GM12864 (cell line): ENCODE results near the gene MFSD11.
"Not testable (repeated sequence)": the region's sequence is repeated elsewhere in the genome, so short reads cannot be mapped to it uniquely, and the experiment has no call there.

Experiments used
- DNase-seq: peaks from one replicate; pipeline ENCODE4 v3.0.0-alpha.2; 2011; ENCODE audit warnings: low read depth
- H3K4me3 ChIP-seq: 2 replicates; pipeline ENCODE4 v1.5.1; 2011; ENCODE audit warnings: mild to moderate bottlenecking, low read depth, low read length, control low read depth
- TF ChIP-seq, protein P1 (sequence below): IDR thresholded peaks from 2 replicates; pipeline ENCODE4 v1.5.1; 2011; ENCODE audit warnings: low read depth, mild to moderate bottlenecking, moderate library complexity, low read length, control low read depth, inconsistent platforms; ENCODE audit errors: missing control alignments

Gene MFSD11

DNA sequence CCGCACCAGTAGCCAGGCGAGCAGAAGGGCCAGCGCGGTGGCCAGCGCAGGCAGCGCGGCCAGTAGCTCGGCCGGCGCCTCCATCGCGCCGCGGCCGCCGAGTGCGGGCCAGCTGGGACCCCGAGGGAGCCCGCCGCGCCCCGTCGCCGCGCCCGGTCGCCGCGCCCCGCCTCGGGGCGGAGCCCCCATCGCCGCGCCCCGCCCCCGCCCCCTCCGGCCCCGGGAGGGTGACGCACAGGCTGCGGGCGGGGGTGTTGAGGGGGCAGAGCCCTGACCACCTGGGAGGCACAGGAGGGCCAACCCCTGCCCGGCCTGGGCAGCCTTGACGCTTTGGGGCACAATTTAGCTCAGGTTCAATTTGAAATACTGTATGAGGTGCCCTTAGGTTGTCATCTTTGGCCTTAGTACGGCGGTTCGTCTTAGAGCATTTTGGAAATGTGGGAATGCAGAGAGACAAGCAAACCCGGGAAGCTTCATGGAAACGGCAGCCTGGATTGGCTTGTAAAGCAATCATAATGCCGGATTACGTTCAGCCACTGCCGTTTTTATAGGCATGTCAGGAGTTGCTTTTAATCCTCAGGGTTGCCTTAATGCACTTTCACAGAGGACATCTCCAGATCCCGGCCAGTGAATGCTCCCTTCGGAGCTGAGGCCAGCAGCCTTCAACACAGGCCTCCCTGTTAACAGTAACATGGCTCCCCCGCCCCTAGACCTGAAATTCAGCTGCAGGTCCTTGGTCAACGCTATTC, 26.9 kb upstream of the MFSD11 start, which contains the start of gene MXRA7:
Gene MXRA7, minus strand, starts transcription at position 103 of the 749 bp plus-strand sequence. Its CDS starts 19 bp downstream, at position 84.
- DNase-seq = no peak
- TF ChIP-seq, protein P1, sequence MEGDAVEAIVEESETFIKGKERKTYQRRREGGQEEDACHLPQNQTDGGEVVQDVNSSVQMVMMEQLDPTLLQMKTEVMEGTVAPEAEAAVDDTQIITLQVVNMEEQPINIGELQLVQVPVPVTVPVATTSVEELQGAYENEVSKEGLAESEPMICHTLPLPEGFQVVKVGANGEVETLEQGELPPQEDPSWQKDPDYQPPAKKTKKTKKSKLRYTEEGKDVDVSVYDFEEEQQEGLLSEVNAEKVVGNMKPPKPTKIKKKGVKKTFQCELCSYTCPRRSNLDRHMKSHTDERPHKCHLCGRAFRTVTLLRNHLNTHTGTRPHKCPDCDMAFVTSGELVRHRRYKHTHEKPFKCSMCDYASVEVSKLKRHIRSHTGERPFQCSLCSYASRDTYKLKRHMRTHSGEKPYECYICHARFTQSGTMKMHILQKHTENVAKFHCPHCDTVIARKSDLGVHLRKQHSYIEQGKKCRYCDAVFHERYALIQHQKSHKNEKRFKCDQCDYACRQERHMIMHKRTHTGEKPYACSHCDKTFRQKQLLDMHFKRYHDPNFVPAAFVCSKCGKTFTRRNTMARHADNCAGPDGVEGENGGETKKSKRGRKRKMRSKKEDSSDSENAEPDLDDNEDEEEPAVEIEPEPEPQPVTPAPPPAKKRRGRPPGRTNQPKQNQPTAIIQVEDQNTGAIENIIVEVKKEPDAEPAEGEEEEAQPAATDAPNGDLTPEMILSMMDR = no peak

DNA sequence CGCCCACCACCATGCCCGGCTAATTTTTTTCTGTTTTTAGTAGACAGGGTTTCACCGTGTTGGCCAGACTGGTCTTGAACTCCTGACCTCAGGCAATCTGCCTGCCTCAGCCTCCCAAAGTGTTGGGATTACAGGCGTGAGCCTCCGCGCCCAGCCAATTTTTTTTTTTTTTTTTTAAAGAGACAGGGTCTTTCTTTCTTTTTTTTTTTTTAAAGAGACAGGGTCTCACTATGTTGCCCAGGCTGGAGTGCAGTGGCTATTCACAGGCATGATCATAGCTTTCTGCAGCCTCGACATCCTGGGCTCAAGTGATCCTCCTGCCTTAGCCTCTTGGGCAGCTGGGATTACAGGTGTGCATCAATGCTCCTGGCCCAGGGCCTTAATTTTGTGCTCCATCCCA, 25.6 kb upstream of the MFSD11 start:
- not testable (repeated sequence) for DNase-seq, H3K4me3 ChIP-seq

More for the DNA sequence above, 26.9 kb upstream of the MFSD11 start, which contains the start of gene MXRA7:
- peak within 1 kb of the TSS; percentile 21 for H3K4me3 ChIP-seq

DNA sequence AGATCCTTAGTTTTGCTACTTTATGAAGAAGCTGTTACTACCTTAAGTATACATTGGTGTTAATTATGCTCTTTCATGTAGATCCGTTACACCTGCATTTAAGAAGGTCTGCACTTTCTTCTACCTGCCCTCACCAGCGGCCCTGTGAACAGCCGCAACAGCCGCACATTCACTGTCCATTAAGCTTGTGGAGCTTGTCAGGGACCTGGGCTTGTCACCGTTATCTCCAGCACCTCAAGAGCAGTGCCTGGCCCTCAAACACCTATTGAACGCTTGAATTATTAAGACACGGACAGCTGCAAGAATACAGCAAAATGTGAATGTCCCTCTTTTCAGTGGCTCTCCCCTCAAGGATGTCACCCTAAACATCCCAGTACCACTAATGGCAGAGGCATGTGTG, 24.2 kb upstream of the MFSD11 start:
- DNase-seq = no peak
- no peak overlapping the region for H3K4me3 ChIP-seq
- TF ChIP-seq, protein P1 = no peak

DNA sequence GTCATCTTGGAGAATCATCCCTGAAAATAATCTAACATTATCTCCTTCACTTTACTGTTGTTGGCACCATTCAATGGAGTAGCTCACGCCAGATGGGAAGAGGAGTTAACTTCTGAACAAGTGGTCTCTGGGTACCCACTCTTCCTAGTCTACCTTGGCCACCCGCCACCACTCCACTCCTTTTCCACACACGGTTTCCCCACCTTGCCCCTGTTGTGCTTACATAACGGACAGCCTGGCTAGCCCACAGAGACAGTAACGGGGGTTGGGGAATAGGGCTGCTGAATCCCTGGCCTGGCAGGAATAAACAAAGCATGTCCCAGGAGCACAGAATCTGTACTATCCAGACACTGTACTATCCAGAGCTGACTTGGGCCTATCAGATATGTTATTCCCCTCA, 23.6 kb upstream of the MFSD11 start:
- TF ChIP-seq, protein P1 = no peak
- no peak for DNase-seq
- no peak overlapping the region for H3K4me3 ChIP-seq

DNA sequence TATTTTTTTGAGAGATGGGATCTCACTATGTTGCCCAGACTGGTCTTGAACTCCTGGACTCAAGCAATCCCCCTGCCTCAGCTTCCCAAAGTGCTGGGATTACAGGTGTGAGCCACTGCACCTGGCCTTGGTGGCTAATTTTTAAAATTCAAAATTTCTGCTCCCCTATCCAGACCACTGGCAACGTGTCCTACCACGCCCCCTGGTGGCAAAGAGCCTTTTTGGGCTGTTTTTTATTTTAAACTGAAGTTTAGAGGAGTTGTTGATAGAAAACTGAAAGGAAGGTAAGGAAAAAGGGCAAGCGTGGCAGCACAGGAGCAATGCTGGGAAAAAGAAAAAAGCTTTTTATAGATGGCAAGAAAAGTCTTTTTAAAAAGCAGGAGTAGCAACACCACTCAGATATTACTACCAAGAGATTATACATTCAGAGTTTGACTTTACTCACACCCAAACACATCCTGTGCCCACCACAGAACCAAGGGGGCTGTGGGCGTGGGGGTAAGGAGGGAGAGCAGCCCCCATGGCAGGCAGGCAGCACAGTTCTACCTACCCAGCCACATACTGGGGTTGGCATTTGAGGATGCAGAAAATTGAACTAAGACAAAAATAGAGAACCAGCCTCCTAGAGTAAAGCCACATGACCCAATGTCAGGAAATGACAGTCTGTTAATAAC, 23.0 kb upstream of the MFSD11 start:
- DNase-seq = no peak
- TF ChIP-seq, protein P1 = peak; percentile 67
- no peak overlapping the region for H3K4me3 ChIP-seq

DNA sequence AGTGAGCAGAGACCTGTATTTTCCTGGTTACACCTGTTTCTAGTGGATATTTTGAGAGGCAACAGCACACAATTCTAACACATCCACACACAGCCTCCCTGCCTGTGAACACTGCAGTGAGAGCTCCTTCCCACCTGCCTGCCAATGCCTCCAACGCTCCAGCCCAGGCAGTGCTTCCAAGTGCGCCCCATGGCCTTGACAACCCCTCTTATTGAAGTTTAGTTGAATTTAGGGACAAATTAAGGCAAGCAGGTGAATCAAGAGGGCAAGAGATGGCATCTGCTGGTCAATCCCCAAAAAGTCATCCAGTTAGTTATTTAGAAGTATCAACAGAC, 22.5 kb upstream of the MFSD11 start:
- no peak overlapping the region for H3K4me3 ChIP-seq
- DNase-seq = no peak
- TF ChIP-seq, protein P1 = no peak

DNA sequence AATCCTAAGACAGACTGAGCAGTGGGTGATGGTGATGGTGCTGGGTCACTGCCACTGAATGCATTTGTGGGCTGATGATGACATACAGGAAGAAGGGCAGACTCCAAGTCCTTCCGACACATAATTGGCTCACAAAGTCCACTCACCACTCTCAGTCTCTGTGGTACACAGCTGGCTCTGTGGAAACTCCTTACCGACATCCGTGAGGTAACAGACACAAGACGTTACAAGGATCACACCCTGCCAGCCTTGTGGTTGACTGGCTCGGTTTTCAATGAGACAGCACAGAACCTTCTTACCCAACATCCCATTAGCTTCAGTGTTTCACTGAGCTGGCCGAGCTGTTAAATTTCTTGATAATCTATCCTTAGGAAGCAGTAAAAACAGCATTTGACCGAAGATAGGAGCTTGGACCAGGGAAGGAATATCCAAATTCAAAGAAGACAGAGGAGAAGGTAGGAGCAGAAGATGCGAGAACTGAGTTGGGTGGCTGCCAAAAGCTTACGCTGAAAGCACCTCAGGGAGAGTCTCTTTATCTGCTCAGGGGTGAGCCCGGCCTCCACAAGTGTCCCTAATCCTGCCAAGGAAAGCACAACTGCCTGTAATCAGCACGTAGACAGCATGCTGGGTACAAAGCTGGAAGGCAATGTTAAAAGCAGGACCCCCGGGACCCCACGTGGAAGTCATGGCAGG, 21.6 kb upstream of the MFSD11 start:
- no peak overlapping the region for H3K4me3 ChIP-seq
- TF ChIP-seq, protein P1 = no peak
- no peak for DNase-seq
